ENCODE data around the gene MLNR. TPM values are rescaled to one million over a fixed set of nuclear protein-coding genes. Genes with fewer than 3 reads are reported as not detected.

MLNR gene
- total RNA-seq, 1 experiment from 2014 or later, result not detected

GRCh38 chr13:49183672-49184325 is 36.3 kb upstream of the MLNR start (continued):
- no peak for TF ChIP-seq EZH2phosphoT487 (IDR thresholded peaks at IDR 0.05; ENCODE audit: borderline replicate concordance)
- TF ChIP-seq, protein P1, sequence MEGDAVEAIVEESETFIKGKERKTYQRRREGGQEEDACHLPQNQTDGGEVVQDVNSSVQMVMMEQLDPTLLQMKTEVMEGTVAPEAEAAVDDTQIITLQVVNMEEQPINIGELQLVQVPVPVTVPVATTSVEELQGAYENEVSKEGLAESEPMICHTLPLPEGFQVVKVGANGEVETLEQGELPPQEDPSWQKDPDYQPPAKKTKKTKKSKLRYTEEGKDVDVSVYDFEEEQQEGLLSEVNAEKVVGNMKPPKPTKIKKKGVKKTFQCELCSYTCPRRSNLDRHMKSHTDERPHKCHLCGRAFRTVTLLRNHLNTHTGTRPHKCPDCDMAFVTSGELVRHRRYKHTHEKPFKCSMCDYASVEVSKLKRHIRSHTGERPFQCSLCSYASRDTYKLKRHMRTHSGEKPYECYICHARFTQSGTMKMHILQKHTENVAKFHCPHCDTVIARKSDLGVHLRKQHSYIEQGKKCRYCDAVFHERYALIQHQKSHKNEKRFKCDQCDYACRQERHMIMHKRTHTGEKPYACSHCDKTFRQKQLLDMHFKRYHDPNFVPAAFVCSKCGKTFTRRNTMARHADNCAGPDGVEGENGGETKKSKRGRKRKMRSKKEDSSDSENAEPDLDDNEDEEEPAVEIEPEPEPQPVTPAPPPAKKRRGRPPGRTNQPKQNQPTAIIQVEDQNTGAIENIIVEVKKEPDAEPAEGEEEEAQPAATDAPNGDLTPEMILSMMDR (IDR thresholded peaks at IDR 0.05 in 2 of 3, conservative IDR thresholded peaks at IDR 0.05 in 1 of 3; ENCODE audit: borderline replicate concordance in 1 of 3, insufficient read depth in 1 of 3, low read depth in 2 of 3, low read length in 2 of 3), result no peak
- TF ChIP-seq JUND (IDR thresholded peaks at IDR 0.05), result no peak

DNA sequence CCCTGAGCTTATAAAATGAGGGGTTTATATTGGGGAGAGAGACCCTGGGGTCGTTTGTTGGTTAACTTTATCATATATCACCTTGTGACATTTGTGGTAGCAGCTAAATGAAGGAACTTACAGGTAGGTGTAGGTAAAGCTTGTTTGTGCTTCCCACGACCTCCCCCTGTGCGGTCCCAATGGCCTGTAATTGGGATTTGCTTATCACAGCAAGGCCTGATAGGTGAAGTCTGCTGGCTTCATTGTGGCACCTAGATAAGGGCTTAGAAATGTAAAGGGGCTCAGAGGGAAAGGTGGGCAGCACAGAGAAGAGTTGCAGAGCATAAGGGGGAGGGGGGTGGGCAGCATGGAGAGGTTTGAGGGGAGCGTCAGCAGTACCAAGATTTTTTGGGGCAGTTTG is 35.5 kb upstream of the MLNR start:
- peaks cover 0 to 13% of the 10 kb centered on the region in 2 experiments; a peak in 2 of 4 replicates for H3K36me3 ChIP-seq (ENCODE audit: control insufficient read depth in 1 of 2, insufficient read depth in 2 of 2, low read length in 2 of 2)
- no peaks in the 10 kb centered on the region for H3K9me3 ChIP-seq (ENCODE audit: control insufficient read depth in 1 of 2, insufficient read depth in 1 of 2, low read depth in 1 of 2, low read length in 2 of 2)
- ChIA-PET RAD21 (ENCODE audit: low non-redundant PET in 1 of 2, low total read pairs in 2 of 2, uncharacterized antibody in 2 of 2, unreplicated experiment in 2 of 2) (interaction anchor here in 1 of 2 experiments (0.6 kb wide), 1 partner anchor 56 kb away, joined by 3 read pairs; no protein-coding TSS in a partner anchor), CTCF (no interaction called here), POLR2A (no interaction called here)
- no peak overlapping the region for H3K27ac ChIP-seq (ENCODE audit: low read depth, low read length)
- H3K79me2 ChIP-seq (ENCODE audit: insufficient read depth, low read length), result no peaks in the 10 kb centered on the region
- BruUV-seq (replicated peaks), result no TSS peak
- no peaks in the 10 kb centered on the region for H3K27me3 ChIP-seq (ENCODE audit: insufficient read depth, low read length)
- ATAC-seq, result no peak
- H3K4me2 ChIP-seq (ENCODE audit: low read length), result no peak overlapping the region
- no peaks in the 10 kb centered on the region for H3K4me1 ChIP-seq (ENCODE audit: control insufficient read depth in 1 of 2, insufficient read depth in 2 of 2, low read length in 2 of 2)
- H3K9me2 ChIP-seq (ENCODE audit: insufficient read depth), result no peaks in the 10 kb centered on the region
- no peak overlapping the region for H2AFZ ChIP-seq (ENCODE audit: low read depth, low read length, poor library complexity, severe bottlenecking)
- H3K4me3 ChIP-seq (replicated peaks in 1 of 2; ENCODE audit: low read depth in 1 of 2, low read length in 2 of 2), result no peak overlapping the region
- no peaks in the 10 kb centered on the region for H4K20me1 ChIP-seq (ENCODE audit: insufficient read depth)
- no peak for DNase-seq (ENCODE audit: low read depth, low spot score)
- no peak for TF ChIP-seq SP1 (IDR thresholded peaks at IDR 0.05; ENCODE audit: low read depth)
- no peak for TF ChIP-seq POLR2AphosphoS5 (IDR thresholded peaks at IDR 0.05; ENCODE audit: low read depth, low read length)
- intact Hi-C loops (cut with micrococcal nuclease), result no loop called here
- no peak overlapping the region for H3K9ac ChIP-seq (ENCODE audit: low read length)
